Nephron (organoid): ENCODE data around the gene ESR2.
"Not testable (repeated sequence)": the region's sequence is repeated elsewhere in the genome, so short reads cannot be mapped to it uniquely, and the experiment has no call there.

Experiments
- H3K27ac Mint-ChIP-seq, 3 experiments: 2 replicates each; pipeline ENCODE4 v1.8.0; 2020; ENCODE audit warnings: mixed read lengths in 3 of 3, mild to moderate bottlenecking in 2 of 3, moderate library complexity in 1 of 3
- H3K27me3 Mint-ChIP-seq: 2 replicates; pipeline ENCODE4 v1.8.0; 2021; ENCODE audit warnings: low read depth, mild to moderate bottlenecking, moderate library complexity, mixed read lengths
- H3K36me3 Mint-ChIP-seq: 2 replicates; pipeline ENCODE4 v1.8.0; 2020; ENCODE audit warnings: low read depth, mixed read lengths
- H3K4me1 Mint-ChIP-seq: 2 replicates; pipeline ENCODE4 v1.8.0; 2020; ENCODE audit warnings: mixed read lengths
- H3K4me3 Mint-ChIP-seq, 3 experiments: 2 replicates each; pipeline ENCODE4 v1.8.0; 2020; ENCODE audit warnings: mild to moderate bottlenecking in 3 of 3, mixed read lengths in 3 of 3, moderate library complexity in 2 of 3
- H3K9me3 Mint-ChIP-seq: 2 replicates; pipeline ENCODE4 v1.8.0; 2020; ENCODE audit warnings: mixed read lengths
- CTCF ChIP-seq, 3 experiments: fragments of 200-600 bp; sonication (generic); IDR thresholded peaks; one replicate each; pipeline ENCODE4 v1.5.0; 2021; ENCODE audit warnings: antibody characterized with exemption in 3 of 3; ENCODE audit not compliant: unreplicated experiment in 3 of 3

ESR2 gene

GRCh38 chr14:64119980-64120379 is 174.2 kb downstream of the ESR2 start:
- no peak overlapping the region for H3K4me3 Mint-ChIP-seq
- TF ChIP-seq CTCF (IDR thresholded peaks at IDR 0.05; ENCODE audit: unreplicated experiment in 3 of 3): no peak
- no peak overlapping the region for H3K27ac Mint-ChIP-seq
- H3K9me3 Mint-ChIP-seq: no peaks in the 10 kb centered on the region
- H3K36me3 Mint-ChIP-seq: peaks cover 36% of the 10 kb centered on the region
- H3K4me1 Mint-ChIP-seq: peaks cover 5% of the 10 kb centered on the region
- H3K27me3 Mint-ChIP-seq: no peaks in the 10 kb centered on the region

GRCh38 chr14:64119500-64119899 is 174.7 kb downstream of the ESR2 start:
- Mint-ChIP-seq H3K4me1 (peaks cover 5% of the 10 kb centered on the region), H3K27ac (no peak overlapping the region), H3K4me3 (no peak overlapping the region), H3K27me3 (no peaks in the 10 kb centered on the region), H3K9me3 (no peaks in the 10 kb centered on the region), H3K36me3 (peaks cover 36% of the 10 kb centered on the region)
- no peak for TF ChIP-seq CTCF (IDR thresholded peaks at IDR 0.05; ENCODE audit: unreplicated experiment in 3 of 3)

- H3K4me3 Mint-ChIP-seq: no peak overlapping the region
- peaks cover 36% of the 10 kb centered on the region for H3K36me3 Mint-ChIP-seq
- H3K9me3 Mint-ChIP-seq: no peaks in the 10 kb centered on the region
- no peaks in the 10 kb centered on the region for H3K27me3 Mint-ChIP-seq
- TF ChIP-seq CTCF (IDR thresholded peaks at IDR 0.05; ENCODE audit: unreplicated experiment in 3 of 3): no peak
- H3K27ac Mint-ChIP-seq: no peak overlapping the region
- peaks cover 9% of the 10 kb centered on the region for H3K4me1 Mint-ChIP-seq
Measured at GRCh38 chr14:64118892-64119291, 175.3 kb downstream of the ESR2 start.

DNA sequence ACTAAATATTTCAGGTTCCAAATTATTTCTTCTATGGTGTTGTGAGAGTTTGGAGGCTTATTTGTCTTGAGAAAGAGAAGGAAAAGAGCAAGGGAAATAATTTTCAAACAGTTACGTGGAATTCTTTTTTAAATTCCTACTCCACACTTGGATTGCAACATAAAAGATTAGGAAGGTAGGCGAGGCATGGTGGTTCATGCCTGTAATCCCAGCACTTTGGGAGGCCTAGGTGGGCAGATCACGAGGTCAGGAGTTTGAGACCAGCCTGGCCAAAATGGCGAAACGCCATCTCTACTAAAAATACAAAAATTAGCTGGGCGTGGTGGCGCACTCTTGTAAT is 175.8 kb downstream of the ESR2 start:
- Mint-ChIP-seq H3K36me3 (peaks cover 37% of the 10 kb centered on the region), H3K4me1 (peaks cover 13% of the 10 kb centered on the region), H3K27ac (peak overlapping the region in 2 of 3 experiments; percentile 55 to 60)
- H3K27me3 Mint-ChIP-seq, H3K4me3 Mint-ChIP-seq, H3K9me3 Mint-ChIP-seq: not testable (repeated sequence)

DNA sequence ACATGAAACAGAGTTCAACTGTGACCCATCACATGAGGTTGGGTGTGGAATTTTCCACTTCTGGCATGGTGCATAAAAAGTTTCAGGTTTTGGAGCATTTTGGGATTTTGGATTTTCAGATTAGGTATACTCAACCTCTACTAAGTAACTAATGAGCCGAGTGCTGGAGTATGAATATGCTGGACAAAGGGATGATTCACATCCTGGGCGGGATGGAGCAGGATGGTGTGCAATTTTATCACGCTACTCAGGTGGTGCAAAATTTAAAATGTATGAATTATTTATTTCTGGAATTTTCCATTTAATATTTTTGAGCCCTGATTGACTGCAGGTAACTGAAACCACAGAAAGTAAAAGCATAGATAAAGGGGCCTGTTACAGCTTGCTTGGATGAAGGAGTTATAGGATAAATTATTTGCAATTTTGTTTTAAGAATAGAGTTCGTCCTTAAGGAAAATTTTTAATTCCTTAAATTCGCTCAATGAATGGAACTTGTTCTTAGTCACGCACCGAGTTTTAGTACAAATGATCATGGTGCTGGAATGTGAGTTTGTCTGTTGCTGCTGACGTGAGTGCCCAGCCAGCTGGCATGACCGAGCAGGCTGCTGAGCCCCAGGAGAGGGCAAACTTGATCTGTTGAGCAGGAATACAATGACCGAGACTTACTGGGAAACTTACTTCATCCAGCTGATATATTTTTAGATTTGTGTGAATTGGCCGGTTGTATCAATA is 176.3 kb downstream of the ESR2 start:
- TF ChIP-seq CTCF (IDR thresholded peaks at IDR 0.05; ENCODE audit: unreplicated experiment in 3 of 3): no peak
- Mint-ChIP-seq H3K9me3 (no peaks in the 10 kb centered on the region), H3K4me3 (no peak overlapping the region), H3K27me3 (no peaks in the 10 kb centered on the region), H3K36me3 (peaks cover 35% of the 10 kb centered on the region), H3K4me1 (peaks cover 18% of the 10 kb centered on the region), H3K27ac (peak overlapping the region in 2 of 3 experiments; percentile 55 to 60)

GRCh38 chr14:64115401-64115800 is 178.8 kb downstream of the ESR2 start:
- Mint-ChIP-seq H3K9me3 (no peaks in the 10 kb centered on the region), H3K27ac (no peak overlapping the region), H3K27me3 (no peaks in the 10 kb centered on the region), H3K4me1 (peaks cover 20% of the 10 kb centered on the region), H3K4me3 (no peak overlapping the region), H3K36me3 (peaks cover 23% of the 10 kb centered on the region)
- TF ChIP-seq CTCF (IDR thresholded peaks at IDR 0.05; ENCODE audit: unreplicated experiment in 3 of 3): no peak
